Measurements from ENCODE around the gene DTNBP1.

DTNBP1 gene

DNA sequence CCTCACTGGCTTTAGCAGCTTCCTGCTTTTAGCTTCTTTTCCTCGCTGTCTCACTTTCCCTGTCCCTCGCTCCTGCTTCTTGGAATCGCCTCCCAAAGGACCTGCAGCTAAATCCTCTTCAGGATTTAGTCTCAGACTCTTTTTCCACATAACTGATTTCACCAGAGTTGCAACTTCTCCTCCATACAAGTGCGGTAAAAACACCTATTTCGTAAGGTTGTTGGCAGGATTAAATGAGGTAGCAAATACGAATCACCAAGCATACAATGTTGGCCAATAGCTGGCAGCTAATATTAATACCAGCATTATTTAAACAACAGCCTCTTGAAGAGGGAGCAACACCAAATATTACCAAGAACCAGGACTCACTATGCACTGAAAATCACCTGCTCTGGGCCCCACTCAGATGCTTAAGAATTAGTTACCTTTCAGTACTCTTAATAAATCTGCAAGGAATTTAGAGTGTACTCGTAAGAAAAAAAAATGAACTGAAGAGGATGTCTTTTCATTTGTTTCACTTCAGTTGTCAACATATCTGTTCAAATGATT, 123.0 kb downstream of the DTNBP1 start:
- FAIRE-seq (no peak), DNase-seq (ENCODE audit: extremely low spot score, insufficient read length, low read depth) (no peak)

DNA sequence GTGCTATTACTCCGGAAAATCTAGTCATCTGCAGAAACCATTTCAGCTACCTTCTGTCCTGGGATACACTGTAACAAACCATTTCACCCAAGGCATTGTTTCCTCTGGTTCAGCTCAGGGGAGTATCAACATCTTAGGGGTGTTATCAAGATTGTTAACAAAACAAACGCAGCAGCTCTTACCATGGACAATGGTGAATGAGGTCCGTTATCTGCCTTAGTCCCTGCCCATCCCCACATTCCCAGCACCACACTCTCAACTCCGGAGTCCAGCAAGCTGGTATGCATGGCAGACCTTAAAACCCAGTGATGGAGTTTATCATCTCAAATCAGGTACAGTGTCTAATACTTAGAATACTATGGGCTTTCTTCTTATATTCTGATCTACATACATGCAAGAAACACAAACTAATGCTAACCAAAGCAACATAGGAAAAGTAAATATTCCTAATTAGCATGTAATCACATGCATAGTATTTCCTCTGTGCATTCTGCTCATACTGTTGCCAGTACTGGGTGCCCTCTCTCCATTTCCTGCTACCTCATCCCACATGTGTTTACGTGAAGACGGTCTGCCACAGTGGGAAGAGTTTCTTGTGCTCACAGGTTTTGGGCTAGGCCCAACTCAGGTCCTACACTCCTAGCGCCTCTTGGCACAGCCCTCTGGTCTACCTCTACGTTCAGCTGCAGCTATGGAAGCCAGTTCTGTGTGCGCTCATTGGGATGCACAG, 123.9 kb downstream of the DTNBP1 start:
- no peak for DNase-seq (ENCODE audit: extremely low spot score, insufficient read length, low read depth)
- no peak for FAIRE-seq

DNA sequence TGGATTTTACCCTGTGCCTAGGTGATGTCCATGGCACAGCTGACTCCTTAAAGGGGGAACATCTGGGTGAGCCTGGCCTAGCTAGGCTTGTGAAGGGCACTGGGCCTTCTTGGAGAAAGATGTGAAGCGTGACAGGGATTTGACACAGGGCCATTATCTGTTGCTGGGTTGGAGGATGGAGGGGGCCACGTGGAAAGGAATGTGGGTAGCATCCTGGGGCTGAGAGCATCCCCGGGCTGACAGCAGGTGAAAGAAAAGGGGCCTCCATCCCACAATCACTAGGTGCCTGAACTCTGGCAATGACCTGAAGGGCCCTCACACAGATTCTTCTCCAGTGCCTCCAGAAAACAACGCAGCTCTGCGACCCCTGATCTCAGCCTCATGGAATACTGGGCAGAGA, 124.7 kb downstream of the DTNBP1 start:
- FAIRE-seq (no peak), DNase-seq (ENCODE audit: extremely low spot score, insufficient read length, low read depth) (no peak)

DNA sequence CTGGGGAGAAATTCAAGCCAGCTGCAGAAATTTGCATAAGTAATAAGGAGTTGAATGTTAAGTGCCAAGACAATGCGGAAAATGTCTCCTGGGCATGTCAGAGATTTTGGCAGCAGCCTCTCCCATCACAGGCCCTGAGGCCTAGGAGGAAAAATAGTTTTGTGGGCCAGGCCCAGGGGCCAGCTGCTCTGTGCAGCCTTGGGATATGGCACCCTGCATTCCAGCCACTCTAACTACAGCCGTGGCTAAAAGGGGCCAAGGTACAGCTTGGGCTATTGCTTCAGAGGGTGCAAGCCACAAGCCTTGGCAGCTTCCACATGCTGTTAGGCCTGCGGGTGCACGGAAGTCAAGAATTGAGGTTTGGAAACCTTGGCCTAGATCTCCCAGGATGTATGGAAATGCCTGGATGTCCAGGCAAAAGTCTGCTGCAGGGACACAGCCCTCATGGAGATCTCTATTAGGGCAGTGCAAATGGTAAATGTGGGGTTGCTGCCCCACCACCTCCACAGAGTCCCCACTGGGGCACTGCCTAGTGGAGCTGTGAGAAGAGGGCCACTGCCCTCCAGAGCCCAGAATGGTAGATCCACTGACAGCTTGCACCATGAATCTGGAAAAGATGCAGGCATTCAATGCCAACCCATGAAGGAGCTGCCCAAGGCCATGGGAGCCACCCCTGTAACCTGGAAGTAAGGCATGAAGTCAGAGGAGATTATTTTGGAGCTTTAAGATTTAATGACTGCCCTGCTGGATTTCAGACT, 126.5 kb downstream of the DTNBP1 start:
- no peak for DNase-seq (ENCODE audit: extremely low spot score, insufficient read length, low read depth)
- FAIRE-seq = no peak

DNA sequence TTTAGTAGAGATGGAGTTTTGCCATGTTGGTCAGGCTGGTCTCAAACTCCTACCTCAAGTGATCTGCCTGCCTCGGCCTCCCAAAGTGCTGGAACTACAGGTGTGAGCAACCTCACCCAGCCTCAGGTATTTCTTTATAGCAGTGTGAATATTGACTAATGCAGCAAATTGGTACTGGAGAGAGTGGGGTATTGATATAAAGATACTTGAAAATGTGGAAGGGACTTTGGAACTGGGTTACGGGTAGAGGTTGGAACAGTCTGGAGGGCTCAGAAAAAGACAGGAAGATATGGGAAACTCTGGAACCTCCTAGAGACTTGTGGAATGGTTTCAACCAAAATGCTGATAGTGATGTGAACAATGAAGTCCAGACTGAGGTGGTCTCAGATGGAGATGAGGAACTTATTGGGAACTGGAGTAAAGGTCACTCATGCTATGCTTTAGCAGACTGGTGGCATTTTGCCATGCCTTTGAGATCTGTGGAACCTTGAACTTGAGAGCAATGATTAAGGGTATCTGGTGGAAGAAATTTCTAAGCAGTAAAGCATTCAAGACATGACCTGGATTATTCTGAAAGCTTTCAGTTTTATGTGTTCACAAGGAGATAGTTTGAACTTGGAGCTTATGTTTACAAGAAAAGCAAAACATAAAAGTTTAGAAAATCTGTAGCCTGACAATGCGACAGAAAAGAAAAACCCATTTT, 127.2 kb downstream of the DTNBP1 start:
- FAIRE-seq (no peak), DNase-seq (ENCODE audit: extremely low spot score, insufficient read length, low read depth) (no peak)

DNA sequence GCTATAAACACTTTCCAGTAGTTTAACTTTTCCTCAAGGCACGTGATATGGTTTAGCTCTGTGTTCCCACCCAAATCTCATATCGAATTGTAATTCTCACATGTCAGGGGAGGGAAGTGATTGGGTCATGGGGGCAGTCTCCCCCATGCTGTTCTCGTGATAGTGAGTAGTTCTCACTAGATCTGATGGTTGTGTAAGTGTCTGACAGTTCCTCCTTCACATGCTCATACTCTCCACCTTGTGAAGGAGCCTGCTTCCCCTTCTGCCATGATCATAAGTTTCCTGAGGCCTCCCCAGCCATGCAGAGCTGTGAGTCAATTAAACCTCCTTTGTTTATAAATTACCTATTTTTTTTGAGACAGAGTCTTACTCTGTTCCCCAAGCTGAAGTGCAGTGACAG, 127.9 kb downstream of the DTNBP1 start:
- FAIRE-seq (no peak), DNase-seq (ENCODE audit: extremely low spot score, insufficient read length, low read depth) (no peak)

DNA sequence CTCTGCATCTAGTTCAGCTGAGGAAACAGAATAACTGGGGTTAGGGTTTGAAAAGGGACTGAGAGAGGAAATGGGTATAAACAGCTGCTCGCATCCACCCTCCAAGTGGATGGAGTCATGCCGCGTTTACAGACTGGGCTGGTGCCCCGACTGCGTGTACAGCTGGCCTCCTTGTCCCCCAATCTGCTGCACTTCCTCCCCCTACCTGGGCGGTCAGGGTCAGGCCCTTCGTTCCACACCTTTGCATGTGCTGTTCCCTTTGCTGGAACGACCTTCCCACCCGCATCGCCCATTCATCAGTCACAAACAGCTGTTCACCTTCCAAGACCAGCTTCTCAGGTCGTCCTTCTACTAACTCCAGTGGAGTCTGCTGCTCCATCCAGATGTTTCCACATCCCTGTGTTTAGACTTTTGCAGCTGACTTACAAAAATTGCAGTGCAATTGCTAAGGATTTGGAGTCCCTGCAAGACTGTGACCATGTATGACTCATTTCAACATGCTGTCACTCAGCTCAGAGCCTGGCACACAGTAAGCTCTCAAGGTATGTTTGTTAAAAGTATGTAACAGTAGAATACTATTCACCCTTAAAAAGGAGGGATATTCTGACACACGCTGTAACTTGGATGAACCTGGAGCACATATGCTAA, 129.3 kb downstream of the DTNBP1 start:
- no peak for DNase-seq (ENCODE audit: extremely low spot score, insufficient read length, low read depth)
- FAIRE-seq = no peak

DNA sequence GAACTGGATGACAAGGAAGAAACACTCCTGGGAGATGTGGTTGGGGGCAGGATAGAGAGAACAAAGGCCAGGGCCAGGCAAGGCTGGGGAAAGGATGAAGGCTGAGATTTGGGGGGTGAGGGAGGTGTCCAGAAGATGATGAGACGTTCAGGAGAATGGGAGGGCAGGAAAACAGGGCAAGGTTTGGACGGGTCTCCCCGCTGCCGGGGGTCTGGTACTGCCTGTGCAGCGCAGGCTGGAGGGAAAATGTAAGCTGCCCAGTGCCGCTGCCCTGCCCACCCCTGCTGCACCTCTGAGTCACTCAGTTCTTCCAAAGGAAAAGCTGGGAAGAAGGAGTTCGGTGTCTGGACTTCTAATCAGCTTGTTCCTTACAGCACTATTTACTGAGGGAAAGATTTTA, 130.9 kb downstream of the DTNBP1 start:
- DNase-seq (ENCODE audit: extremely low spot score, insufficient read length, low read depth) (no peak), FAIRE-seq (no peak)

DNA sequence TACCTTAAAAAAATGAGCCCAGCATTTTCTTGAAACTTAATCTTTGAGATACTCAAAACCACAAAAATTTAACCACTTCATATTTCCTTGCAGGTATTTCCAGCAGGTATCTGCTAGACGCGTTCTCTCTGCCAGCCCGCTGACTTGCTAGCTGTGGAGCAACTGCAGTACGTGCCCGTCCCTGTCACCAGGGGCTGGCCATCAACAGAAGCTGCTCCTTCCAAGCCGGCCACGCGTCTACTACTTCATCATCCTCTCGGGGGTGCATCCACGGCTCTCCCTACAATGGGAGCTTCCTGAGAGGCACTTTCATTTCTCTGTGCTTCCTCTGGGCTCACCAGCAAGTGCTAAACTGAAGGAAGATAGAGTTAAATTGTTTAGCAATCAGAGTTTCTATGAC, 132.4 kb downstream of the DTNBP1 start:
- FAIRE-seq (no peak), DNase-seq (ENCODE audit: extremely low spot score, insufficient read length, low read depth) (no peak)

DNA sequence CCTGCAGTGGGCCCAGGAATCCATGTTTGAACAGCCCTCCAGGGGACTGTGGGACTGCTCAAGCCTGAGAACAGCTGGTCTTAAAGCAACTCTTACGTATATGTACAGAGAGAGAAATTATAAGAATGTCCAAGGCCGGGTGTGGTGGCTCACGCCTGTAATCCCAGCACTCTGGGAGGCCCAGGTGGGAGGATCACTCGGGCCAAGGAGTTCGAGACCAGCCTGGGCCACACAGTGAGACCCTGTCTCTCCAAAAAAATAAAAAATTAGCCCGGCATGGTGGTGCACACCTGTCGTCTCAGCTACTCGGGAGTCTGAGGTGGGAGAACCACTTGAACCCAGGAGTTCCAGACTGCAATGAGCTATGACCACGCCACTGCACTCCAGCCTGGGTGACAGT, 134.0 kb downstream of the DTNBP1 start:
- FAIRE-seq (no peak), DNase-seq (ENCODE audit: extremely low spot score, insufficient read length, low read depth) (no peak)

DNA sequence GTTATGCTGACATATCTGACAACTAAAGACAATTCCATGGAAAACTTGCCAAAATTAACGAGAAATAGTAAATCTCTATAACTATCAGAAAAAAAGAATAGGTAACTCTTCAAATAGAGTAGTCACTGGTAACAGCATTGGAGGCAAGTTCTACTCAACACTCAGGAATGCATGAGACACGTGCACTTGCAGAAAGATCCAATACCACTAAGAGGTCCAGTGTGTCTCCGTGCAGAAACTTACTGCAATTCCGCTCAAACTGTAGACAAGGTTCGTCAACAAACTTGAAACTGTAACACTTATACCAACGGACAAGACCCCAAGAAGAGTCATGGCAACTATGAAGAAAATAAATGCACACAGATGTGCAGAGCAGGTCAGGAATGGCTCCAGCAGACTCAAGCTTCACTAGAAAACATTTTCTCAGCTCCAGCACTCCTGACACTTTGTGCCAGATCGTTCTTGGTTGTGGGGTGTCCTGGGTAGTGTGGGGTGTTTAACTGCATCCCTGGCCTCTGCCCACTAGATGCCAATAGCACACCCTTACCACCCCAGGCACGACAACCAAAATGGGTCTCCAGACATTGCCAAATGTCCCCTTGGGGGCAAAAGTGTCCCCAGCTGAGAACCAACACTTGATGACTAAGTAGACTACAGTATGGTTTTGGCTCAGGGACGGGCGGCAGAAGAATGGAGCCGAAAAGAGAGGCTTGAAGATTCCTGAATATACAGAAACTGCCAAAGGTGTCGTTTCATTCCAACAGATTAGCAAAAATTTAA, 134.8 kb downstream of the DTNBP1 start:
- no peak for DNase-seq (ENCODE audit: extremely low spot score, insufficient read length, low read depth)
- FAIRE-seq = no peak

DNA sequence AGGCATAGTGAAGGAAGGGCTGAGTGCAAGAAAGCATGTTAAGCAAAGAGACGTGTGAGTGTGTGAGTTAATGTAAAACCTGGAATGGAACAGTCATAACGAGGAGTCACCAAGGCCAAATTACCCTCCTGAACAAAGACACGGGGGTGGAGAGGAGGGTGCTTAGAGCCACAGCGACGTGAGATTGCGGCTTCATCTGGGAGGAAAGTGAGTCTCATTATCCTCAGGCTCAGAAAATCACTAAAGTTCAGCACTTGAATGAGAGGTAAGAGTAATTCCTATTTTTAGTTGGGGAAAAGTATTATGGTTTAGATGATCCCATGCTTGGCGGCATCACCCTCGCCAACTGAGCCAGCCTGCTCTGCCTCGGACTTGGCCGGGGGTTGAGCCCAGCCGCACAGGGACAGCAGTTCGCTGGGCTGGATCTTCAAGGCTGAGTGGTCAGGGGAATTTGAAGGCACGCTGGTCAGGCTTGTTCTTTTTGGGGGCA, 136.6 kb downstream of the DTNBP1 start:
- peak; percentile 87 for FAIRE-seq
- peak; percentile 23 for DNase-seq (ENCODE audit: extremely low spot score, insufficient read length, low read depth)

DNA sequence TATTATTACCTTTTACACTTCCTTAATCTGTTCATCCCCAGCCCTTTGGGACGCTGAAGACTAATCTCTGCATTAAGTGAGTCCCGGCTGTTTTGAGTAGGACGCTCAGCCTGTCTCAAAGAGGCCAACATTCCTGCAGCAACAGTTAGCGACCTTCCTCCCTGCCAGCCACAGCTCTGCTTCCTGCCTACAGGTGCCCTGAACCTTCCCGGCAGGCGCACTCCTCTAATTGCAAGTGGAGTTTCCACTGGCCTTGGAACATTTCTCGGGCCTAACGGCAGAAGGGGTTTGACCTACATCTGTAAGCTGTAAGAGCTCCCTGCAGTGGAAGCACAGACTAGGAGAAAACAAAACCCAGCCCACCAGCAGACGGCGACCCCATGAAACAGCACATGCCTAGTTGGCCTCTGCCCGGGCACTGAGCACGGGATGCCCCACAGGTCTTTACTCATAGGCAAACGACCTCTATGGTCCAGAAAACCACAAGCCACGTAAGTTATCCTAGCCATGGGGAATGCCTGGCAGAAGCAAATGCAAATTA, 137.9 kb downstream of the DTNBP1 start:
- FAIRE-seq = no peak

DNA sequence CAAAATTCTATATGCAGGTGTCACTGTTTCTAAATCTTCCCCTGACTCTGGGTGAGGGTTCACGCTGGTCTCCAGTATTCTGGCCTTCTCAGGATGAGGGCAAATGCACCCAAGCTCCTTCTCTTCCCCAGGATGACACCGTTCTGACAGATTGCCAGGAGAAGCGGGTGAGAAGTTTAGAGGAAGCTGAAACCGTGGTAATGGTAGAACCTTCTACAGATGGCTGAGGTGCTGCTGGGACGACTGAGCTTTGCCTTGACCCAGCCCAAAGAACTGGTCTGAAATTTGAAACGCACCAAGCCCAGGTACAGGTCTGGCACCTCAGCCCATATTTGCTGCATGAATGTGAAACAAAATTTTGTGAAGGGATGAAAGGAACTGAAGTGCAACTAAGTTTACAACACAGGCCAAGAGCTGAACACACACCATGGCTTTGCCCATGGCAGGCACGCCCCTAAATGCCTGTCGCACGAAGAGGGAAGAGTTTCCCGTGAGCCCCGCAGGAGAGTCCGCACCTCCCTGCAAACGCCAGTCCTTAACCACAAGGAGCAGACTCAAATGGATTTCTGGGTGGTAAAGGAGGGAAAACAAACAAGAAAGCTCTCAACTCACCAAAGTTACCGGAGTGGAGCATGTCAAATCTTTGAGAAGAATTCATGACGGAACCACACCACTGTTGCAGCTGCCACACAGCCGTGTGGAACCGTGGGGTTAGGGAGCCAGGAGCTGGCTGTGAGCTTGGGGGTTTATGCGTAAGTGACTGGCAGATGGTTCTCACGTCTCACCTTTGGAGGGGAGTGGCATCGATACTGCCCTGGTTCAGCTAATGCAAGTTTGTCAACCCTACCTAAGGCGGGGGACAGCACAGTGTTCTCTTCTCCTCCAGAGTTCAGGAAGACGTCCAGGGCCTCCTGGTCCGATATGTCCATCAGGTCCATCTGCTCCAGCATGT, 138.9 kb downstream of the DTNBP1 start:
- no peak for FAIRE-seq
- no peak for DNase-seq (ENCODE audit: extremely low spot score, insufficient read length, low read depth)

More for the DNA sequence above, 137.9 kb downstream of the DTNBP1 start:
- DNase-seq (ENCODE audit: extremely low spot score, insufficient read length, low read depth) = no peak

DNA sequence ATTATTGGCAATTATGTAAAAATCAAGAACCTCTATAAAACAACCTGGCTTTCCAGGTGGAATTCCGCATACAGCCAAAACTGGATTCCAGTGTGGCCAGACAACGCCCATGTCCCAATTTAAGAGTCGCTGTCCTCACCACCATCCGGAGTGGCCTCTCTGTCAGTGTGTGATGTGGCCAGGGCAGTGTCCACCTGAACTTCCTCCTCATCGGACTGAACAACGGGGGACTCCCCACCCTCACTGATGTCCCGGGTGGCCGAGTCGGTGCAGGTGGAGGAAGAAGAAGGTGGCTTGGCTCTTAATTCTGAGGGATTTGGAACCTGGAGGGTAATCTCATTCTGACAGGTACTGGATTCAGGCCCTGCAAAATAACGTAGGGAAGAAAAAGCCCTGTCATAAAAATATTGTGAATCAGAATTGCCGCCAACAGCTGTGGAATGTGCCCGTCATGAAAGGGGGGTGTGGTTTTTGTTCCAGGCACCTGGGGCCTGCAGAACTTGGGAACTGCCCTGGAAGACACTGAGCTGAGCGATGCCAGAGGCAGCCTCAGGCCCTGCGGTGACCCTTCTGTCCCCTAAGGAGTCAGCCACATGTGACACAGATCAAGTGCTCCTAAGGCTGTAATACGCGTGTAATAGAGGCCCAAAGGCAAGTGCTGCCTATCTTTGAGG, 139.8 kb downstream of the DTNBP1 start:
- DNase-seq (ENCODE audit: extremely low spot score, insufficient read length, low read depth) (no peak), FAIRE-seq (no peak)

DNA sequence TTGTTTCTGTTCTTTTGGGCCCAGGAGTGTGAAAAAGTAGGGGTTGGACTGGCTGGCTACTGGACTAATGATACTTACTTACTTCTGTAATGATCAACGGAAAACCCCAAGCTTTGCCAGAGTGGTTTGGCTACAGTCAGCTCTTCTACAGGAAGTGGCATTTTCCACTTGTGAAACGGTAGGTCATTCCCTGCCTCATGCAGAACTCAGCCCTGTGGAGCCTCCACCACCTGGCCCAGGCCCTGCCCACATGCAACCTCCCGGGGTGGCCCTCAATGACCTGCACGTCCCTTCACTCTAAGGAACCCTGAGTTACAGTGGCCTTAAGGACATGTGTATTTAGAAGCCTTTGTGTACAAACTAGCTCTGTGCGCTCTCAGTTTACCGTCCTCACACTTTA, 140.4 kb downstream of the DTNBP1 start:
- FAIRE-seq = peak; percentile 66
- no peak for DNase-seq (ENCODE audit: extremely low spot score, insufficient read length, low read depth)

DNA sequence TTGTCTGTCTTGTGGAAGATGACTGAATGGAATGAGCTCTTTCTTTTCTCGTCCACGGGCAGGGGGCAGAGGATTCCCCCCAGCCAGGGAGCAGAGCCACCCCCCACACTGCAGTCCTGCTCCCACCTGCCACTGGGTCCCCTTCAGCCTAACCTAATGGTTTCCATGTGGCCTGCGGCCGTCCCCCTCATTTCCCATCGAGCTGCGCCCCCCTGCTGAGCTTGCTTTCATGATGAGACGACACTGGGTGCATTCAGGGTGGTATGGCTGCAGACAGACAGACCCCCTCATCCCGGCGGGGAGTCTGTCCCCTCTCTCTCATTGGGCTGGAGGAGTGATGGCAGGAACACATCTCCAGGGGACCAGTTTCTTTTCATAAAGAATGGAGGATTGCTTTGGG, 140.8 kb downstream of the DTNBP1 start:
- DNase-seq (ENCODE audit: extremely low spot score, insufficient read length, low read depth) (no peak), FAIRE-seq (no peak)

DNA sequence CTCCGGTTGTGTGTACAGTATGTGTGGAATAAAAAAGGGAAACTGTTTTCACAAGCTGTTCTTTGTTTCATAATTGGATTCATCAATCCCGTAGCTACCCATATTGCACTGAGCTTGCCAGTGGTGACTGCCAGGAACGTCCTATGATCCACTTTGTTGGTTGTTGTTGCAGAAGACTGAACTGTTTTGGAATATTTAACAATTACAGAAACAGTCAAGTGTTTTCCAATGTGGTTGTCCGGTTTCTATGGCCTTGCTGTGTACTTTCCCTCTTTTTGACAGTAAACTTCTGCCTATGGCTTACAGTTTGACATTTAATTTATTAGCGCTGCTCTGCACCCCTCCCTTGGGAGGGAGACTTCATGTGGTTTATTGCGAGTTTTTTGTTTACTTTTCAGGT, 141.2 kb downstream of the DTNBP1 start:
- no peak for FAIRE-seq
- DNase-seq (ENCODE audit: extremely low spot score, insufficient read length, low read depth) = no peak

All from GM18507 (cell line).